ENCODE data around the gene HOXB1.

Gene HOXB1

GRCh38 chr17:48543854-48544348, 13.1 kb upstream of the HOXB1 start:
- H3K36me3 ChIP-seq (ENCODE audit: low read depth) = peaks cover 4% of the 10 kb centered on the region
- no peak overlapping the region for H3K4me3 ChIP-seq (ENCODE audit: severe bottlenecking)
- H3K27ac ChIP-seq (ENCODE audit: poor library complexity, severe bottlenecking) = no peak overlapping the region
- TF ChIP-seq, protein P1, sequence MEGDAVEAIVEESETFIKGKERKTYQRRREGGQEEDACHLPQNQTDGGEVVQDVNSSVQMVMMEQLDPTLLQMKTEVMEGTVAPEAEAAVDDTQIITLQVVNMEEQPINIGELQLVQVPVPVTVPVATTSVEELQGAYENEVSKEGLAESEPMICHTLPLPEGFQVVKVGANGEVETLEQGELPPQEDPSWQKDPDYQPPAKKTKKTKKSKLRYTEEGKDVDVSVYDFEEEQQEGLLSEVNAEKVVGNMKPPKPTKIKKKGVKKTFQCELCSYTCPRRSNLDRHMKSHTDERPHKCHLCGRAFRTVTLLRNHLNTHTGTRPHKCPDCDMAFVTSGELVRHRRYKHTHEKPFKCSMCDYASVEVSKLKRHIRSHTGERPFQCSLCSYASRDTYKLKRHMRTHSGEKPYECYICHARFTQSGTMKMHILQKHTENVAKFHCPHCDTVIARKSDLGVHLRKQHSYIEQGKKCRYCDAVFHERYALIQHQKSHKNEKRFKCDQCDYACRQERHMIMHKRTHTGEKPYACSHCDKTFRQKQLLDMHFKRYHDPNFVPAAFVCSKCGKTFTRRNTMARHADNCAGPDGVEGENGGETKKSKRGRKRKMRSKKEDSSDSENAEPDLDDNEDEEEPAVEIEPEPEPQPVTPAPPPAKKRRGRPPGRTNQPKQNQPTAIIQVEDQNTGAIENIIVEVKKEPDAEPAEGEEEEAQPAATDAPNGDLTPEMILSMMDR (IDR thresholded peaks at IDR 0.05; ENCODE audit: poor library complexity, severe bottlenecking) = no peak
- ATAC-seq (ENCODE audit: low read depth) = no peak
- H3K4me1 ChIP-seq (ENCODE audit: insufficient read depth, poor library complexity, severe bottlenecking) = no peaks in the 10 kb centered on the region
- DNase-seq (ENCODE audit: low spot score) = no peak
- H3K27me3 ChIP-seq (ENCODE audit: insufficient read depth, poor library complexity, severe bottlenecking) = peaks cover 3% of the 10 kb centered on the region
- no peaks in the 10 kb centered on the region for H3K9me3 ChIP-seq (ENCODE audit: severe bottlenecking)

GRCh38 chr17:48543107-48543853, 12.5 kb upstream of the HOXB1 start:
- Histone ChIP-seq H3K27me3 (ENCODE audit: insufficient read depth, poor library complexity, severe bottlenecking) (peaks cover 3% of the 10 kb centered on the region), H3K4me1 (ENCODE audit: insufficient read depth, poor library complexity, severe bottlenecking) (no peaks in the 10 kb centered on the region), H3K36me3 (ENCODE audit: low read depth) (no peaks in the 10 kb centered on the region), H3K4me3 (ENCODE audit: severe bottlenecking) (peak overlapping the region; percentile 34), H3K27ac (ENCODE audit: poor library complexity, severe bottlenecking) (no peak overlapping the region), H3K9me3 (ENCODE audit: severe bottlenecking) (no peaks in the 10 kb centered on the region)
- TF ChIP-seq, protein P1 (IDR thresholded peaks at IDR 0.05; ENCODE audit: poor library complexity, severe bottlenecking) = peak; percentile 15
- ATAC-seq (ENCODE audit: low read depth) = peak; percentile 77
- DNase-seq (ENCODE audit: low spot score) = no peak

- ATAC-seq (ENCODE audit: low read depth) = no peak
- Histone ChIP-seq H3K27ac (ENCODE audit: poor library complexity, severe bottlenecking) (no peak overlapping the region), H3K36me3 (ENCODE audit: low read depth) (no peaks in the 10 kb centered on the region), H3K4me1 (ENCODE audit: insufficient read depth, poor library complexity, severe bottlenecking) (no peaks in the 10 kb centered on the region), H3K9me3 (ENCODE audit: severe bottlenecking) (no peaks in the 10 kb centered on the region), H3K27me3 (ENCODE audit: insufficient read depth, poor library complexity, severe bottlenecking) (peaks cover 3% of the 10 kb centered on the region), H3K4me3 (ENCODE audit: severe bottlenecking) (peak overlapping the region; percentile 34)
- TF ChIP-seq, protein P1 (IDR thresholded peaks at IDR 0.05; ENCODE audit: poor library complexity, severe bottlenecking) = no peak
- DNase-seq (ENCODE audit: low spot score) = no peak
These were observed 11.9 kb upstream of the HOXB1 start for GRCh38 chr17:48542698-48543106.

DNA sequence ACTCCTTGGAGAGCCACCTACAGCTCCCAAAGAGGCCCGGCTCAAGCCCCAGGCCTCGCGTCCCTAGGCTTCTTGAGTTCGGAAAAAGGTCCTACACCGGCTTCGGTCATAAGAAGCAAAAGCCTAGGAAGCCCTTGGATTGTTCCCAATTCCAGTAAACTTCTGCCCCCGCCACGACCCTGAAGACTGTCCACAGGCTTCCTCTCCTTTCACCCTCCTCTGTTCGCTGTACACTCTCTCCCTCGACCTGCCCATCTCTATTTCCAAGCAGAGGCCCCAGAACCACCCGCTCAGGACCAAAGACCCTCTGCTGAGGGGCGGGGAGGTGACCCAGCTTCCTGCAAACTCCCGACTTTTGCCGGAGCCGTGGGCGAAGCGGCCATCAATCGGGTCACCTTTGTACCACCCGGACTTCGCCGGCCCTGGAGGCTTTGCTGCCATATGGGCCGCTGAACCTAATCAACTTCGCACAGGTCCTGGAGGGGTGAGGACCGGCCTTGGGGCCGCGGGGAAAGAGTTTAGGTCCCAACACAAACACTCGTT, 11.4 kb upstream of the HOXB1 start:
- no peak overlapping the region for H3K27ac ChIP-seq (ENCODE audit: poor library complexity, severe bottlenecking)
- TF ChIP-seq, protein P1 (IDR thresholded peaks at IDR 0.05; ENCODE audit: poor library complexity, severe bottlenecking) = no peak
- DNase-seq (ENCODE audit: low spot score) (no peak), ATAC-seq (ENCODE audit: low read depth) (no peak)
- H3K27me3 ChIP-seq (ENCODE audit: insufficient read depth, poor library complexity, severe bottlenecking) = peaks cover 3% of the 10 kb centered on the region
- no peaks in the 10 kb centered on the region for H3K36me3 ChIP-seq (ENCODE audit: low read depth)
- H3K9me3 ChIP-seq (ENCODE audit: severe bottlenecking) = no peaks in the 10 kb centered on the region
- H3K4me3 ChIP-seq (ENCODE audit: severe bottlenecking) = no peak overlapping the region
- no peaks in the 10 kb centered on the region for H3K4me1 ChIP-seq (ENCODE audit: insufficient read depth, poor library complexity, severe bottlenecking)
